ENCODE data around the gene CAMK2A.

GRCh38 chr5:150333400-150333799, 43.8 kb upstream of the CAMK2A start:
- TF ChIP-seq CTCF (IDR thresholded peaks at IDR 0.05), result no peak
- TF ChIP-seq POLR2A (IDR thresholded peaks at IDR 0.05), result no peak
- TF ChIP-seq EP300 (IDR thresholded peaks at IDR 0.05), result no peak

Measured in tibial nerve (tissue), 4 donors.